ENCODE data around the gene TRIM63.

TRIM63 gene

GRCh38 chr1:26044971-26045721 is 22.3 kb downstream of the TRIM63 start:
- no peak overlapping the region for H3K4me3 ChIP-seq (ENCODE audit: low read depth, low read length)
- TF ChIP-seq CTCF (IDR thresholded peaks at IDR 0.05; ENCODE audit: low read depth, low read length): no peak

GRCh38 chr1:26044414-26044813 is 23.0 kb downstream of the TRIM63 start:
- DNase-seq (ENCODE audit: low read depth, low spot score): no peak
- no peak overlapping the region for H3K4me3 ChIP-seq (ENCODE audit: low read depth, low read length)
- in situ Hi-C loops (cut with HindIII; ENCODE audit: low sequenced_read_pairs): no loop called here

More at GRCh38 chr1:26044971-26045721, 22.3 kb downstream of the TRIM63 start:
- no peak for DNase-seq (ENCODE audit: low read depth, low spot score)
- in situ Hi-C loops (cut with HindIII; ENCODE audit: low sequenced_read_pairs): no loop called here

GRCh38 chr1:26043765-26044164 is 23.7 kb downstream of the TRIM63 start:
- no peak overlapping the region for H3K4me3 ChIP-seq (ENCODE audit: low read depth, low read length)
- in situ Hi-C loops (cut with HindIII; ENCODE audit: low sequenced_read_pairs): no loop called here
- DNase-seq (ENCODE audit: low read depth, low spot score): no peak
- TF ChIP-seq CTCF (IDR thresholded peaks at IDR 0.05; ENCODE audit: low read depth, low read length): no peak

More at GRCh38 chr1:26044414-26044813, 23.0 kb downstream of the TRIM63 start:
- TF ChIP-seq CTCF (IDR thresholded peaks at IDR 0.05; ENCODE audit: low read depth, low read length): no peak

GRCh38 chr1:26041978-26042377 is 25.5 kb downstream of the TRIM63 start:
- no peak overlapping the region for H3K4me3 ChIP-seq (ENCODE audit: low read depth, low read length)
- no peak for DNase-seq (ENCODE audit: low read depth, low spot score)
- in situ Hi-C loops (cut with HindIII; ENCODE audit: low sequenced_read_pairs): no loop called here
- no peak for TF ChIP-seq CTCF (IDR thresholded peaks at IDR 0.05; ENCODE audit: low read depth, low read length)

- TF ChIP-seq CTCF (IDR thresholded peaks at IDR 0.05; ENCODE audit: low read depth, low read length): no peak
- DNase-seq (ENCODE audit: low read depth, low spot score): no peak
- in situ Hi-C loops (cut with HindIII; ENCODE audit: low sequenced_read_pairs): no loop called here
- H3K4me3 ChIP-seq (ENCODE audit: low read depth, low read length): no peak overlapping the region
These were observed 26.0 kb downstream of the TRIM63 start for GRCh38 chr1:26041401-26041800.

- no peak for TF ChIP-seq CTCF (IDR thresholded peaks at IDR 0.05; ENCODE audit: low read depth, low read length)
- in situ Hi-C loops (cut with HindIII; ENCODE audit: low sequenced_read_pairs): no loop called here
- DNase-seq (ENCODE audit: low read depth, low spot score): no peak
- no peak overlapping the region for H3K4me3 ChIP-seq (ENCODE audit: low read depth, low read length)
These were observed 28.5 kb downstream of the TRIM63 start for GRCh38 chr1:26038904-26039303.

Data from astrocyte of the spinal cord (primary cell).